HL-60 (cell line): ENCODE results near the gene BCL6B.

Source experiments
- DNase-seq, 2 experiments: peaks; one replicate each; pipeline ENCODE4 v3.0.0-alpha.2; 2010 to 2020; ENCODE audit warnings: low read depth in 1 of 2, low spot score in 1 of 2
- H3K27ac ChIP-seq: fragments of 250-450 bp; sonication (Bioruptor Pico); replicated peaks from 2 replicates; pipeline ENCODE4 v1.5.1; 2020; ENCODE audit warnings: mild to moderate bottlenecking, moderate library complexity
- H3K27me3 ChIP-seq: fragments of 250-450 bp; sonication (Bioruptor Pico); 2 replicates; pipeline ENCODE4 v1.5.1; 2021; ENCODE audit warnings: mild to moderate bottlenecking, moderate library complexity; ENCODE audit not compliant: insufficient read depth, poor library complexity, severe bottlenecking
- H3K4me3 ChIP-seq: replicated peaks from 2 replicates; pipeline ENCODE4 v1.5.1; 2011; ENCODE audit warnings: mild to moderate bottlenecking, control low read depth, low read length; ENCODE audit not compliant: insufficient read depth
- GABPA ChIP-seq: IDR thresholded peaks from 2 replicates; pipeline ENCODE4 v1.6.1; 2012; ENCODE audit warnings: low read depth
- POLR2AphosphoS5 ChIP-seq: IDR thresholded peaks from 2 replicates; pipeline ENCODE4 v1.6.1; 2012; ENCODE audit warnings: low read depth
- REST ChIP-seq: IDR thresholded peaks from 2 replicates; pipeline ENCODE4 v1.6.1; 2012; ENCODE audit warnings: low read depth; ENCODE audit not compliant: insufficient replicate concordance
- SPI1 ChIP-seq: IDR thresholded peaks from 2 replicates; pipeline ENCODE4 v1.6.1; 2012; ENCODE audit warnings: low read depth, mild to moderate bottlenecking, borderline replicate concordance
- TF ChIP-seq, protein P1 (sequence below): IDR thresholded peaks from one replicate; pipeline ENCODE4 v1.5.1; 2011; ENCODE audit warnings: low read length, control low read depth, inconsistent platforms; ENCODE audit not compliant: insufficient read depth

Gene BCL6B

GRCh38 chr17:7025245-7025644 lies 2.4 kb downstream of the BCL6B start:
- Histone ChIP-seq H3K27me3 (no peaks in the 10 kb centered on the region), H3K4me3 (no peak overlapping the region), H3K27ac (no peak overlapping the region)
- TF ChIP-seq POLR2AphosphoS5 (no peak), GABPA (no peak), SPI1 (no peak), REST (no peak)
- TF ChIP-seq, protein P1, sequence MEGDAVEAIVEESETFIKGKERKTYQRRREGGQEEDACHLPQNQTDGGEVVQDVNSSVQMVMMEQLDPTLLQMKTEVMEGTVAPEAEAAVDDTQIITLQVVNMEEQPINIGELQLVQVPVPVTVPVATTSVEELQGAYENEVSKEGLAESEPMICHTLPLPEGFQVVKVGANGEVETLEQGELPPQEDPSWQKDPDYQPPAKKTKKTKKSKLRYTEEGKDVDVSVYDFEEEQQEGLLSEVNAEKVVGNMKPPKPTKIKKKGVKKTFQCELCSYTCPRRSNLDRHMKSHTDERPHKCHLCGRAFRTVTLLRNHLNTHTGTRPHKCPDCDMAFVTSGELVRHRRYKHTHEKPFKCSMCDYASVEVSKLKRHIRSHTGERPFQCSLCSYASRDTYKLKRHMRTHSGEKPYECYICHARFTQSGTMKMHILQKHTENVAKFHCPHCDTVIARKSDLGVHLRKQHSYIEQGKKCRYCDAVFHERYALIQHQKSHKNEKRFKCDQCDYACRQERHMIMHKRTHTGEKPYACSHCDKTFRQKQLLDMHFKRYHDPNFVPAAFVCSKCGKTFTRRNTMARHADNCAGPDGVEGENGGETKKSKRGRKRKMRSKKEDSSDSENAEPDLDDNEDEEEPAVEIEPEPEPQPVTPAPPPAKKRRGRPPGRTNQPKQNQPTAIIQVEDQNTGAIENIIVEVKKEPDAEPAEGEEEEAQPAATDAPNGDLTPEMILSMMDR: no peak
- DNase-seq: no peak

DNA sequence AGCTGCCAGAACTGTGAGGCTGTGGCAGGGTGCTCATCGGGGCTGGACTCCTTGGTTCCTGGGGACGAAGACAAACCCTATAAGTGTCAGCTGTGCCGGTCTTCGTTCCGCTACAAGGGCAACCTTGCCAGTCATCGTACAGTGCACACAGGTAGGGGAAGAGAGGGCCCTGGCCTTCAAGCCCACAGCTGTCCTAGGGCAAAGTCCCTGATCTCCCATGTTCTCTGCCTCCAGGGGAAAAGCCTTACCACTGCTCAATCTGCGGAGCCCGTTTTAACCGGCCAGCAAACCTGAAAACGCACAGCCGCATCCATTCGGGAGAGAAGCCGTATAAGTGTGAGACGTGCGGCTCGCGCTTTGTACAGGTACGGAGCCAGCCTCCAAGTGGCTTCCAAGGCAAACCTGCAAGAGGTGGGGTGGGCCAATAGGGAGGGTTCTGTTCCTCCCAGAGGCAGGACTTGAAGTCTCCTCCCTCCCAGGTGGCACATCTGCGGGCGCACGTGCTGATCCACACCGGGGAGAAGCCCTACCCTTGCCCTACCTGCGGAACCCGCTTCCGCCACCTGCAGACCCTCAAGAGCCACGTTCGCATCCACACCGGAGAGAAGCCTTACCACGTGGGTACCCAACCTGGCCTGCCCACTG lies 3.7 kb downstream of the BCL6B start:
- no peak for DNase-seq
- H3K27ac ChIP-seq: no peak overlapping the region
- no peaks in the 10 kb centered on the region for H3K27me3 ChIP-seq
- TF ChIP-seq POLR2AphosphoS5 (no peak), GABPA (no peak), SPI1 (no peak), REST (no peak)
- TF ChIP-seq, protein P1: no peak
- H3K4me3 ChIP-seq: no peak overlapping the region

GRCh38 chr17:7027335-7027734 lies 4.5 kb downstream of the BCL6B start:
- Histone ChIP-seq H3K4me3 (no peak overlapping the region), H3K27ac (no peak overlapping the region), H3K27me3 (no peaks in the 10 kb centered on the region)
- DNase-seq: no peak
- TF ChIP-seq POLR2AphosphoS5 (no peak), SPI1 (no peak), REST (no peak)
- TF ChIP-seq, protein P1: no peak
